HepG2 (cell line): ENCODE data around the gene MASP1. TPM values are rescaled to one million over a fixed set of nuclear protein-coding genes. Genes with fewer than 3 reads are reported as not detected.

Experiments
- ATAC-seq: fragments of 200-7000 bp; cut with Tn5 transposase; 3 replicates; pipeline ENCODE4 v1.9.1; 2020; ENCODE audit warnings: mild to moderate bottlenecking, moderate library complexity
- BruUV-seq: library from RNA; stranded (reverse); fragments of 400-500 nt; replicated peaks from 2 replicates; lab custom pipeline; 2021; lab: Mats Ljungman, UMichigan
- CTCF ChIA-PET: fragments of 300-600 bp; formaldehyde crosslinking; extraction: SDS; loops from one replicate; lab custom pipeline; 2021; ENCODE audit warnings: low total read pairs, inconsistent platforms, low intra/inter-chr PET ratio; lab: Yijun Ruan, JAX
- POLR2A ChIA-PET: fragments of 350-600 bp; sonication (Branson Sonifier 250); formaldehyde crosslinking; loops from one replicate; lab custom pipeline; 2020; ENCODE audit warnings: antibody characterized with exemption, inconsistent platforms; lab: Yijun Ruan, JAX
- DNase-seq: peaks from one replicate; pipeline ENCODE4 v3.0.0-alpha.2; 2015; ENCODE audit warnings: low spot score
- FAIRE-seq: peaks from 3 replicates; lab custom pipeline; 2011; peaks lifted over from hg19 to GRCh38; lab: Jason Lieb, UNC
- H2AFZ ChIP-seq: one replicate; pipeline ENCODE4 v1.6.1; 2011; ENCODE audit warnings: low read length, inconsistent platforms
- H3K27ac ChIP-seq: fragments of 300-600 bp; 3 replicates; pipeline ENCODE4 v1.8.0; 2011; ENCODE audit warnings: mixed run types, mild to moderate bottlenecking, mixed read lengths, low read length, inconsistent platforms; ENCODE audit not compliant: insufficient read depth; ENCODE audit errors: extremely low read length
- H3K27me3 ChIP-seq, 2 experiments: fragments of 200-600 bp in 1 of 2; 2 replicates in 1 of 2; 3 replicates in 1 of 2; pipeline versions ENCODE4 v1.6.0 to v1.8.0; 2011; ENCODE audit warnings: low read length in 2 of 2, mild to moderate bottlenecking in 2 of 2, moderate library complexity in 2 of 2, inconsistent platforms in 1 of 2; ENCODE audit not compliant: insufficient read depth in 2 of 2, control insufficient read depth in 1 of 2
- H3K36me3 ChIP-seq, 2 experiments: fragments of 200-600 bp in 1 of 2; replicated peaks in 1 of 2; 2 replicates in 1 of 2; 3 replicates in 1 of 2; pipeline versions ENCODE4 v1.5.1 to v1.8.0; 2011; ENCODE audit warnings: low read length in 2 of 2, inconsistent platforms in 1 of 2; ENCODE audit not compliant: insufficient read depth in 2 of 2, control insufficient read depth in 1 of 2
- H3K4me1 ChIP-seq: 2 replicates; pipeline ENCODE4 v1.5.1; 2012; ENCODE audit warnings: low read length, inconsistent platforms; ENCODE audit not compliant: insufficient read depth
- H3K4me2 ChIP-seq: 2 replicates; pipeline ENCODE4 v1.6.0; 2011; ENCODE audit warnings: low read depth, low read length, inconsistent platforms
- H3K4me3 ChIP-seq, 3 experiments: fragments of 200-600 bp in 1 of 3; sonication (generic), shearing (Covaris generic) in 1 of 3; replicated peaks in 1 of 3; 2 replicates each; pipeline ENCODE4 v1.5.1; 2011 to 2016; ENCODE audit warnings: low read length in 3 of 3, inconsistent platforms in 2 of 3, low read depth in 2 of 3, mild to moderate bottlenecking in 2 of 3, control low read depth in 1 of 3, mixed read lengths in 1 of 3; ENCODE audit not compliant: insufficient read depth in 1 of 3
- H3K79me2 ChIP-seq: one replicate; pipeline ENCODE4 v1.6.1; 2011; ENCODE audit warnings: low read length, inconsistent platforms; ENCODE audit not compliant: insufficient read depth
- H3K9ac ChIP-seq: 2 replicates; pipeline ENCODE4 v1.6.0; 2011; ENCODE audit warnings: mild to moderate bottlenecking, low read depth, low read length, inconsistent platforms; ENCODE audit not compliant: insufficient read depth
- H3K9me3 ChIP-seq: 2 replicates; pipeline ENCODE4 v1.5.1; 2012; ENCODE audit warnings: mild to moderate bottlenecking, low read length
- H4K20me1 ChIP-seq: 2 replicates; pipeline ENCODE4 v1.6.0; 2011; ENCODE audit warnings: inconsistent platforms, mild to moderate bottlenecking, low read length, moderate library complexity; ENCODE audit not compliant: insufficient read depth
- HOXA7 ChIP-seq: sonication (generic); formaldehyde crosslinking; IDR thresholded peaks from 2 replicates; pipeline ENCODE4 v1.8.1; 2022; ENCODE audit warnings: mild to moderate bottlenecking, missing genetic modification reagents, moderate library complexity
- IKZF4 ChIP-seq: sonication (generic); formaldehyde crosslinking; IDR thresholded peaks from 2 replicates; pipeline ENCODE4 v1.5.1; 2020; ENCODE audit warnings: borderline replicate concordance, mild to moderate bottlenecking, low read depth, missing genetic modification reagents; ENCODE audit errors: not compliant biosample characterization
- NCOA5 ChIP-seq: sonication (generic); formaldehyde crosslinking; IDR thresholded peaks from 2 replicates; pipeline ENCODE4 v1.4.0; 2020; ENCODE audit warnings: missing genetic modification reagents
- NR1H2 ChIP-seq: sonication (generic); formaldehyde crosslinking; IDR thresholded peaks from 2 replicates; pipeline ENCODE4 v1.8.1; 2022; ENCODE audit warnings: low read depth, missing genetic modification reagents, borderline replicate concordance
- NR2C2 ChIP-seq: sonication (generic); formaldehyde crosslinking; IDR thresholded peaks from 2 replicates; pipeline ENCODE4 v1.4.0; 2020; ENCODE audit warnings: missing genetic modification reagents, mild to moderate bottlenecking, moderate library complexity, borderline replicate concordance
- RFX5 ChIP-seq: IDR thresholded peaks from 2 replicates; pipeline ENCODE4 v1.6.1; 2011; ENCODE audit warnings: low read depth, low read length, improper control_type of control experiment
- RORA ChIP-seq: sonication (generic); formaldehyde crosslinking; IDR thresholded peaks from 2 replicates; pipeline ENCODE4 v1.5.0; 2020; ENCODE audit warnings: mild to moderate bottlenecking, missing genetic modification reagents, moderate library complexity
- SAP130 ChIP-seq: IDR thresholded peaks from 2 replicates; pipeline ENCODE4 v1.6.1; 2016; ENCODE audit warnings: low read depth
- TGIF2 ChIP-seq: IDR thresholded peaks from 2 replicates; pipeline ENCODE4 v1.6.1; 2016; ENCODE audit warnings: control low read depth, missing compliant biosample characterization
- ZNF230 ChIP-seq: sonication (generic); formaldehyde crosslinking; IDR thresholded peaks from 2 replicates; pipeline ENCODE4 v1.4.0; 2020; ENCODE audit warnings: mild to moderate bottlenecking, missing genetic modification reagents
- ZNF274 ChIP-seq: sonication (generic); formaldehyde crosslinking; IDR thresholded peaks from 2 replicates; pipeline ENCODE4 v1.5.1; 2020; ENCODE audit warnings: mild to moderate bottlenecking, missing genetic modification reagents
- ZNF747 ChIP-seq: sonication (generic); formaldehyde crosslinking; IDR thresholded peaks from 2 replicates; pipeline ENCODE4 v1.8.1; 2023; ENCODE audit warnings: missing genetic modification reagents, mild to moderate bottlenecking, borderline replicate concordance
- ZSCAN9 ChIP-seq: IDR thresholded peaks from 2 replicates; pipeline ENCODE4 v1.6.1; 2016; ENCODE audit warnings: borderline replicate concordance
- ZZZ3 ChIP-seq: sonication (generic); formaldehyde crosslinking; IDR thresholded peaks from 2 replicates; pipeline ENCODE4 v1.4.0; 2020; ENCODE audit warnings: missing genetic modification reagents, mild to moderate bottlenecking, borderline replicate concordance
- WGBS: methylation state at CpG from one replicate; pipeline ENCODE4 v1.1.6; 2017; ENCODE audit warnings: low lambda C conversion rate; 5-methylcytosine and 5-hydroxymethylcytosine counted together
- in situ Hi-C: cut with HindIII; loops from 2 replicates; pipeline ENCODE4 v1.10.0; 2017; ENCODE audit warnings: low pct_unique_long_range_greater_than_20kb; ENCODE audit not compliant: extremely low pct_ligation_motif_present
- intact Hi-C: fragments of 100-400 bp; cut with micrococcal nuclease; formaldehyde crosslinking; loops from one replicate; pipeline ENCODE4 v1.10.0; 2022; ENCODE audit not compliant: unreplicated experiment
- polyA plus RNA-seq, 8 experiments: library from polyadenylated mRNA; depleted of rRNA in 3 of 8; stranded (reverse) in 7 of 8; unstranded in 1 of 8; fragments of >200 nt; fragmentation: Illumina TruSeq in 4 of 8; extraction: Trizol in 4 of 8; gene quantifications; 2 replicates each; pipeline versions ENCODE4 v1.2.1 to v1.2.3, GENCODE V29; 2011 to 2016; ENCODE audit warnings: low read depth in 4 of 8, missing spikeins in 1 of 8, mixed read lengths in 1 of 8; ENCODE audit not compliant: insufficient read depth in 1 of 8
- total RNA-seq, 5 experiments: library from RNA; depleted of rRNA; stranded (reverse); fragments of >200 nt; fragmentation: Illumina TruSeq; extraction: Trizol; gene quantifications; 2 replicates each; pipeline ENCODE4 v1.2.3, GENCODE V29; 2016; ENCODE audit warnings: low read depth in 1 of 5
- TF ChIP-seq, protein P1 (sequence below): sonication (generic); formaldehyde crosslinking; IDR thresholded peaks from 2 replicates; pipeline ENCODE4 v1.4.0; 2020; ENCODE audit warnings: missing genetic modification reagents

The MASP1 gene
- total and polyA plus RNA-seq, 2 of the 13 experiments (the other 11 are each of a cell fraction or from before 2014, with no cell fraction given), result 10.8 to 56.0 TPM

DNA sequence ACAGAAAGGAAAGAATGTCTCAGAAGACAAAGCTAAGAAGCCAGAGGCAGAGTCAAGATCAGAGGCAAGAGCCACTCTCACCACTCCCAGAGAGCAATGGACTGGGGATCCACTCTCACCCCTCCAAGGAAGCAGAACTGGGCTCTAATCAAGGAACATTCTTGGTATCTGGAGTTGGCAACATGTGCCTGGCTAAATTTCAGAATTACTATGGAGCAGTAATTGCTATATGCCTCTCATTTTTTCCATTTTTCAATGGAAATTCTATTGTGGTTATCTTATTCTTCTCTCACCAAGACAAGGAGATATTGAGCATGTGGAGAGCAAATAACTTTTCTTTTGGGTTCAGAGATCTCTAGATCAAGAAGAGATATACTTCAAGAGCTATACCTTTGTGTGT, 22.1 kb downstream of the MASP1 start:
- POLR2A ChIA-PET, result no interaction called here
- ATAC-seq (no peak), FAIRE-seq (no peak), DNase-seq (no peak)
- no peak overlapping the region for H3K4me3 ChIP-seq
- no peak overlapping the region for H3K27ac ChIP-seq
- no peak overlapping the region for H2AFZ ChIP-seq
- in situ Hi-C loops (no loop called here), intact Hi-C loops (no loop called here)
- H3K79me2 ChIP-seq, result no peaks in the 10 kb centered on the region
- peaks cover 47% of the 10 kb centered on the region for H3K4me1 ChIP-seq
- TF ChIP-seq HOXA7 (CRISPR knock-in tag), result no peak
- no peak for TF ChIP-seq NR1H2 (CRISPR knock-in tag)
- TF ChIP-seq TGIF2 (CRISPR knock-in tag), result no peak
- no peak for TF ChIP-seq NCOA5 (CRISPR knock-in tag)
- TF ChIP-seq RFX5, result no peak
- H3K9ac ChIP-seq, result no peak overlapping the region
- peaks cover 14% of the 10 kb centered on the region; the same call in 1 of the 2 replicates for H3K9me3 ChIP-seq
- no peaks in the 10 kb centered on the region; a peak in 1 of 5 replicates for H3K36me3 ChIP-seq
- H3K27me3 ChIP-seq, result no peaks in the 10 kb centered on the region; a peak in 1 of 5 replicates
- no peaks in the 10 kb centered on the region for H4K20me1 ChIP-seq
- CTCF ChIA-PET, result no interaction called here
- no TSS peak for BruUV-seq
- no peak overlapping the region for H3K4me2 ChIP-seq

DNA sequence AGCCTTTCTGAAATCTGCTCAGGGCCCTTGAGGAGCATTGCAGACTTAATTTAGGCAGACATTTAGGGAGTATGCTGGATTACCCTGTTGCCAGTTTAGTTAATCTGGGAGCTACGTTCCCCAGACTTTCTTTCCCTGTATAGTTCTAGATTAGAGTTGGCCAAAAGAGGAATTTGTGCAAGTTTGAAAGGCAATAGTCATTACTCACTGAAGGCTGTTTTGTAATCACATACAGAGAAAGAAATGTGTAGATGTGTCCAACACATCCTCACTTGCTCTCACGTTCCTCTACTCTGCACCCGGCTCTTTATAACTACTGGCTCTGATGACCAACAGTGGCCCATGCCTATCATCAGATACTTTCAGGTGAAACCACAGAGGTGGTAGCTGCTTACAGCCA, 24.2 kb downstream of the MASP1 start:
- Histone ChIP-seq H3K79me2 (no peaks in the 10 kb centered on the region), H3K27ac (no peak overlapping the region), H3K9ac (no peak overlapping the region), H3K9me3 (peaks cover 14% of the 10 kb centered on the region; the same call in 1 of the 2 replicates), H3K4me1 (peaks cover 45% of the 10 kb centered on the region), H3K4me2 (no peak overlapping the region), H3K27me3 (no peaks in the 10 kb centered on the region; a peak in 1 of 5 replicates), H2AFZ (no peak overlapping the region), H4K20me1 (no peaks in the 10 kb centered on the region), H3K36me3 (no peaks in the 10 kb centered on the region; a peak in 1 of 5 replicates), H3K4me3 (no peak overlapping the region)
- ATAC-seq (no peak), FAIRE-seq (no peak), DNase-seq (no peak)
- intact Hi-C loops (no loop called here), in situ Hi-C loops (no loop called here)
- 92% methylated on average over 3 of the region's 3 CpGs for WGBS
- no TSS peak for BruUV-seq
- ChIA-PET POLR2A (no interaction called here), CTCF (no interaction called here)
- no peak for TF ChIP-seq IKZF4 (CRISPR knock-in tag)
- TF ChIP-seq, protein P1, sequence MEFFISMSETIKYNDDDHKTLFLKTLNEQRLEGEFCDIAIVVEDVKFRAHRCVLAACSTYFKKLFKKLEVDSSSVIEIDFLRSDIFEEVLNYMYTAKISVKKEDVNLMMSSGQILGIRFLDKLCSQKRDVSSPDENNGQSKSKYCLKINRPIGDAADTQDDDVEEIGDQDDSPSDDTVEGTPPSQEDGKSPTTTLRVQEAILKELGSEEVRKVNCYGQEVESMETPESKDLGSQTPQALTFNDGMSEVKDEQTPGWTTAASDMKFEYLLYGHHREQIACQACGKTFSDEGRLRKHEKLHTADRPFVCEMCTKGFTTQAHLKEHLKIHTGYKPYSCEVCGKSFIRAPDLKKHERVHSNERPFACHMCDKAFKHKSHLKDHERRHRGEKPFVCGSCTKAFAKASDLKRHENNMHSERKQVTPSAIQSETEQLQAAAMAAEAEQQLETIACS (CRISPR knock-in tag), result no peak
- no peak for TF ChIP-seq ZNF274 (CRISPR knock-in tag)
- no peak for TF ChIP-seq SAP130 (CRISPR knock-in tag)
- no peak for TF ChIP-seq NR2C2 (CRISPR knock-in tag)
- no peak for TF ChIP-seq ZNF230 (CRISPR knock-in tag)
- TF ChIP-seq ZZZ3 (CRISPR knock-in tag), result no peak
- no peak for TF ChIP-seq RORA (CRISPR knock-in tag)
- no peak for TF ChIP-seq ZSCAN9 (CRISPR knock-in tag)
- TF ChIP-seq ZNF747, result no peak
